Stimulated activated CD4-positive, alpha-beta T cell treated with anti-CD3 and anti-CD28 coated beads, Interleukin-2, amount 100 ng/mL, for 4 hours (primary cell): ENCODE results near the gene CLDN16.

Source experiments
- DNase-seq: peaks from one replicate; pipeline ENCODE4 v3.0.0-alpha.2; 2020; ENCODE audit warnings: low read depth

CLDN16 gene, protein sequence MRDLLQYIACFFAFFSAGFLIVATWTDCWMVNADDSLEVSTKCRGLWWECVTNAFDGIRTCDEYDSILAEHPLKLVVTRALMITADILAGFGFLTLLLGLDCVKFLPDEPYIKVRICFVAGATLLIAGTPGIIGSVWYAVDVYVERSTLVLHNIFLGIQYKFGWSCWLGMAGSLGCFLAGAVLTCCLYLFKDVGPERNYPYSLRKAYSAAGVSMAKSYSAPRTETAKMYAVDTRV

DNA sequence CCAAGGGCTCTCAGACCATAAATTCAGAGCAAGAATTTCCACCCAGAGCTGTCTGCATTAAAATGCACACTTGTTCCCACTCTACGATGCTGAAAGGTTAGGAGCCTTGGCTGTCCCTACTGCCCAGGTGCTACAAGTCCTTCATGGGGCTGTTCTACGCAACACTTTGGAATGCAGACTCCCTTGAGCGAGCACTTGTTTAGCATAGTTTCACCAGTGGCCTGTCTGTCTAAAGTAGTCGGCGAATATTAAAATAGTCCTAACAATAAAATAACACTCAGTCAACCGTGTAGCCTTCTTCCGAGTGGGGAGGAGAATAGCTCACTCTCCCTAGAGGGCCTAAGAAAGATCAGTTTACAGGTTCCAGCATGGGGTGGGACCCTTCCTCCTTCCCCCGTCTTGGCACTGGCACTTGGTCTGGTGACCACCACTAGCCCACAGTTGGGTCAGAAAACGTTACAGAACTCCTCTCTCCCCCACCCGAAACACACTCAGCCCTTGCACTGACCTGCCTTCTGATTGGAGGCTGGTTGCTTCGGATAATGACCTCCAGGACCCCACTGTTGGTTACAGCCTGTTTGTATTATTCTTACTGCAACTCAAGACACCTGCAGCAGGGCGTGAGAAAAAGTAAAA is at the start of gene CLDN16:
Gene CLDN16, plus strand, starts transcription at position 586 of the 636 bp plus-strand sequence. CDS start 167 bp downstream, outside the sequence.
- no peak for DNase-seq

DNA sequence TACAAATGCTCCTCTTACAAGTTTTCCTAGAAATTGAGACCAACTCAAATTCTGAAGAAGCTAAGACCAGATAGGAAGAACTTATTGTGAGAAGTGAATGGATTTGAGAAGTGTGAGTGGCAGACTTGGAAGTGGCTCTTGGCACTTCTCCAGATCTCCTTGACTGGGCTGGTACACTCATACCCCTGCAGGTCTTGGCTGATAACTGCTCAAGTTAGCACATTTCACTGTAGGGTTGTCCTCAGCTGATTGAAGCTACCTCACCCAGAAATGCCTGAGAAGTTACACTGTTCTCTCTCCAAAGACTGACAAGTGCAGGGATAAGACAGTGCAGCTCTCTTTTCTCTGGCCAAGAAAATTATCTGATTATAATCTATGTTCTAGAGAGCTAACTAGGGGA is 49.2 kb upstream of the CLDN16 start:
- DNase-seq = no peak

DNA sequence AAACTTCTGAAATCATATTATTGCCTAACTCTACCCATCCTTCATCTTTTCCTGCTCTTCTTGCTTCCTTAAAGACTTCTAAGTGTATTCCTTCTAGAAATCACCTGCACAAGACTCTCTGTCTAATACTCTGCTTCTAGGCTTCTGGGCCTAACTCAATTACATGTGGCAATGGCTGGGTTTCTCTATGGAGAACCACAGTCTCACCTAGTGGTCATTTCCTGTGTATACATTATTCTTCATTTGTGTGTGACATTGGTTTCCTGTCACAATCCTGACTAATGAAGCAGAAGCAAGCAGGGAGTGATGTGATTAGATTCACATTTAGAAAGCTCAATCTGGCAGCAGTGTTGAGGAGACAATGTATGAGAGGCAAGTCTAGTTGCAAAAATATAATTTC is 48.8 kb upstream of the CLDN16 start:
- DNase-seq = no peak

DNA sequence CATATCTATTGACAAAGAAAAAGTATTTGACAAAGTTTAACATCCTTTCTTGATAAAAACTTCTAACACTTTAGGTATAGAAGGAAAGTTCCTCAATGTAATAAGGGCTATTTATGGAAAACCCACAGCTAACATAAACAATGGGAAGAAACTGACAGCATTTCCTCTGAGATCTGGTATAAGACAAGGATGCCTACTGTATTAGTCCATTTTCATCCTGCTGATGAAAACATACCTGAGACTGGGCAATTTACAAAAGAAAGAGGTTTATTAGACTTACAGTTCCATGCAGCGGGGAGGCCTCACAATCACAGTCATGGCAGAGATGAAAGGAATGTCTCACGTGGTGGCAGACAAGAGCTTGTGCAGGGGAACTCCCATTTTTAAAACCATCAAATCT is 47.9 kb upstream of the CLDN16 start:
- DNase-seq = no peak

DNA sequence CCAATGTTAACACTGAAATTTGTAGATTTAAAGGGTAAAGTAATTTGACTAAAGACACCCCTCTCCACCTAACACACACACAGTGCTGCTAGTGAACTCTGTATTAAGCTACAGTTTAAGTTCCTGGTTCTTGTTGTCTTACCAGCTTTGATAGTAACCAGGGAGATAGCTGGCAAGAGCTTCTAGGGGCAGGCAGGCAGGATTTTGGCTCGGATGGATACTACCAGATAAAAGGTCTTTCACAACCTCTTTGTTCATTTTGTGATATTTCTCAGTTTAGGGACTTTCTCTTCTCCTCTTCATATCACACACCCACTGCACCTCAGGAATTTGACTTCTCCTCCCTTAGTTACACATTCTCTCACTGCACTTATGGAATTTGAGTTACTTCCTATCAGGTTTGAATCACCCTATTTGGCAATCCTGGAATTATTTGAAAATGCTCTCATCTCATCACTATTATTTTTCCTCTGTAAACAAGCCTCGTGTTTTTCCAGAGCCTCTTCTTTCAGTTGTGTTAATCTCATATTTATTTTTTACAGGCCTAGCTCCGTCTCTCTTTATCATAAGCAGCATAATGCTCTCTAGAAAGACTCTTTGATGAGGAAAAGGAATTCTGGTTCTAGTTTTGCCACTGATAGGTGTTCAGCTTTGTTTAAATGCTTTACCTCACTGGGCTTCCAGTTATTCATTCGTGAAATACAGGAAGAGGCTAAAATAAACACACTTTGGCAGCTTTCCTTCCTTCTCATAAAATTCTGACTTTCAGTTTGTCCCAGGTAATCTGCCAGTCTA is 42.7 kb upstream of the CLDN16 start:
- DNase-seq = no peak

DNA sequence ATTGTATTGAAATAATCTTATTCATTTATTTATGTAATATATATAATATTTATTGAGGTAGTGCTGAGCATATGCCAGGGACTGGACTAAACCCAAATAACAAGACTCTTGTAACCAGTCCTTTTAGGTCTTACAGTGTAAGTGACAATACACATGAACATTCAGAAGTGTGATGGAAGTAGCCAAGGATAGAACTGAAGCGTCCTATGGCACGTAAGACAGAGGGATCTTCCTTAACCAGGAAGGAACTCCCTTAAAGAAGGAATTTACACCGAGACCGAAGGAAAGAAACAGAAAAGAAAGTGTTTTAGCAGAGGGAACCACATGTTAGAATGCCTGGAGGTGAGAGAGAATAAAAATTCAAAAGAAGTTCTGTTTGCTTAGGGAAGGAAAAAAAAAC is 42.1 kb upstream of the CLDN16 start:
- no peak for DNase-seq

DNA sequence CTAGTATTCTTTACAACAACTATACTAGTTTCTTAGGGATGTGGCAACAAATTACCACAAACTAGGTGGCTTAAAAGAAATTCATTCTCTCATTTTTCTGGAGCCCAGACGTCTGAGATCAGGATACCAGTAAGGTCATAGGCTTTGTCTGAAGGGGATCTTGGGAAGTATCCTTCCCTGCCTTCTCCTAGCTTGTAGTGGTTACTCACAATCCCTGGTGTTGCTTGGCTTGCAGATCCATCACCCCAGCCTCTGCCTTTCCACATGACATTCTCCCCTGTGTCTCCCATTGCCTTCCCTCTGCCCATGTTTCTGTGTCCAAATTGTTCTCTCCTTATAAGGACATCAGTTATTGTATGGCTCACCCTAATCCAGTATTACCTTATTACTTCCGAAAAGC is 41.4 kb upstream of the CLDN16 start:
- no peak for DNase-seq

DNA sequence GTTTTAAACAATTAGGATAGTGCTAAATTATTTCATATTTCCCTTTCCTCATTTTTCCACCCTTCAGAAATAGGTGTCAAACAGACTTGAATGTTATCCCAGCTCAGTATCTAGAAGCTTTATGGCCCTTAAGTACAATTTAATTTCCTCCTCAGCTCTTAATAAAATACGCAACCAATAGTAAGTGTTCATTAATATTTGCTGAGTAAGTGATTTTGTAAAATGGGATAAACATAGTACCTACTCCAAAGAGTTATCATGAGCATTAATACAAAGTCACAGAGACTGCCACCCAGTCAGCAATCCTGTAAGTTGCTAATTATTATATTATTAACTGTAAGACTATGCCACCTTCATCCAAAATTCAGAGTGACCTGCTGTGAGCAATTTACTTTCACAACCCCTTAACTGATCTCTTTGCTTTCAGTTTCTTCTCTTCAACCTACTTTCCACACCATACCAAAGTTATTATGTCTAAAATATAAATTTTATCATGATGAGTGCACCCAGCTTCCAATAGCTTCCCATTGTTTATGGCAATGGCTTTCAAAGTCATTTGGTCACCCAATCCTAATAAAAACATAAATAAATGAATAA is 35.0 kb upstream of the CLDN16 start:
- DNase-seq = no peak

DNA sequence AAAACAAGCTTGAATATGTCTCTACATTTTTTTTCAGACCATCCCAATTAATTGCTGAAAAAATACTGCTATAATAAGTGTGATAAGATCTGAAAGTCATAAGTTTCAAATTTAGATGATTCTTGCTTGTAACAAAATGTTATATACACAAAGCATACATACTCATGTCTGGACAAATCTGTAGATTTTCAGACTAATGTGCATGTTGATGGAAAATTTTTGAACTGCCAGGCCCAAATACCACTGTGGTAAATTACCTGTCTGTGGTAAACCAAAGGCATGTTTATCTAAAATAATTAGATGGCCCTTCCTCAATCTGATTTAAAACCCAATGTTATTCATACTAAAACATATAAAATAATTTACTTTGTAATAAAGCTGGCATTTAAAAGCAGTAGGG is 31.7 kb upstream of the CLDN16 start:
- no peak for DNase-seq

DNA sequence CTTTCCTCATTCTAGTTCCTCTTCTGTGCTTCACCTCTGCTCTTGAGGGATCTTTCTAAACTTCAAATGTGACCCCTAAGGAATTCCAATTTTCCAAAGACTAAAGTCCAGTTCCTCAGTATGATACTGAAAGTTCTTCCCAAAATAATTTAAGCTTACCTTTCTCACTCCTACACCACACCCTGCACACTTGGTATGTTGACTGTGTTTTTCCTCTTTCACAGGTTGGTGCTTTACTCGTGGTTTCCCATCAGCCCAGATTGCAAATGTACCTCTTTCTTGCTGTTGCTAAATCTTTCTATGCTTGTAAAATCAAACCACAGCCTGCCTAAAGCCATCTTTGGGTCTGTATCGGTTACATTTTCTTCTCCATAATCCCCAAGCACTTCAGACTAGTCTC is 30.5 kb upstream of the CLDN16 start:
- no peak for DNase-seq

DNA sequence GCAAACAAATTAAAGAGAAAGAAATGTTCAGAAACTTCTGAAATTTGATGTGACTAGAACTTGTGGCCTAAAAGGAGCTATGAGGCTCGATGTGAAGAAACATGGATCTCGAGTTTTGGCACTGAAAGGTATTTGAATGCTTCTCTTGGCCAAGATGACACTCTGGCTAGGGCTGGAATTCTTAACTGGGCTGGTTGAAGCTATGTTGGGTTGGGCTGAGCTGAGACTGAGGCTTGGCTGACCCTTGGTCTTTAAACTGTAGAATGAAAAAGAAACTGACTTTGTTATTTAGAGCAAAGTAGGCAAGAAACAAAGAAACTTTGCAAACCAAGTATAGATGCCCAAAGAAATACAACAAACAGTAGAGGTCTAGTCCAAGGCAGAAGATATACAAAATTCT is 28.1 kb upstream of the CLDN16 start:
- DNase-seq = no peak

DNA sequence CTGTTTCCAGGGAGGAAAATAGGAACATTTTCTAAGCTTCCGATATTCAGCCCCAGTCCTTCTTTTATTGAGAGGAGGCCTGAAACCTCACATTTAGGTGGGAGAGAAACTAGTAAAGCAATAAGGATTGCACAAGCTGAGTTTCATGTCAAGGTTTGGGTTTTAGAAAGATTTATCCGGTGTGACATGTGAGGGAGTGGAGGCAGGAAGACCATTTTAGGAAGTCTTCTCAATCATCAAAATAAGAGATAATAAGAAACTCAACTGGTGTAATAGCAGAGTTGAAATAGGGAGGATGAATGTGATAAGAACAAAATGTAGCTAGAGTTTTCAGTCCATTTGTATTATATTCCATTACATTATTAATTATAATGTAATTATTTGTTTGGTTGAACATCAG is 27.7 kb upstream of the CLDN16 start:
- no peak for DNase-seq

DNA sequence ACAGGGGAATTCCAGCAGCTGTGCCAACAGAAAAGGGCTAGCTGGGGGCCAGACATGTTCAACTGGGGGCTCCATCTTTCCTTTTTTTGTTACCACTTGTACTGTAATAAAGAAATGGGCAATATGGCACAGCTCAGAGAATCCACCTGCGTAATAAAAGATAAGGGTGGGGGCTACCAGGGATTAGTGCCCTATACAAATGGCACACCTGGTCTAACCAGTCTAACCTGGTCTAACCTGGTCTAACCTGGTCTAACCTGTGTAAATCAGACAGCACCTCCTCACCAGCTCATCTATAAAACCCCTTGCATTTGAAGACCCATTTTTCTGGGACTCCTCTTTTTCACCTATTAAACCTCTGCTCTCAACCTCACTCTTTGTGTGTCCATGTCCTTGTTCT is 26.2 kb upstream of the CLDN16 start:
- DNase-seq = no peak

DNA sequence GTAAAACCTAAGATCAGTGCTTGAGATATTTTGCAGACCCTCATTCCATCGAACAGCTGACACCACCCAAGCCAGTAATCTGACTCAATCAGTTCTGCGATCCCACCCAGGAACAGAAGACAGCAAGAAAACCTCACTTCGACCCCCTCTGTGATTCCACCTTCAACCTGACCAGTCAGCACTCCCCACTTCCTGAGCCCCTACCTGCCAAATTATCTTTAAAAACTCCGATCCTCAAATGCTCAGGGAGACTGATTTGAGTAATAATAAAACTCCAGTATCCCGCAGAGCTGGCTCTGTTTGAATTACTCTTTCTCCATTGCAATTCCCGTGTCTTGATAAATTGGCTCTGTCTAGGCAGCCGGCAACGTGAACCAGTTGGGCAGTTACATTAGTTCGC is 25.7 kb upstream of the CLDN16 start:
- DNase-seq = no peak

DNA sequence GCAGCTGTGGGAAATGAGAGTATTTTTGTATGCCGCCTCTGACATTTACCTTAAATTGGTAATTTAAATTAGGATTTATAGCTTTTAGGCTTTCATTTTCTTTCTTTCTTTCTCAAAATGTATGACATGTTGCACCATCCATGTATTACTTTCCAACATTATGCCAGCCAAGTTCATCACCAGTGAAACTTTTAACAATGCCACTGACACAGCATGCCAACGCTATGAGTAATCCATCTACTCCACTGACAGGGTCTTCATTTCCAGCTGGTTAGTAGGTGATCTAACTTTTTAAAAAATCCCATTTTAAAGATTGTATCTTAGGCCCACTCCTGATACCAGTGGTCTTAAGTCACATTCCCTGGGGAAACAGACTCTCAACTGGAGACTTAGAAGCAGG is 21.8 kb upstream of the CLDN16 start:
- no peak for DNase-seq

DNA sequence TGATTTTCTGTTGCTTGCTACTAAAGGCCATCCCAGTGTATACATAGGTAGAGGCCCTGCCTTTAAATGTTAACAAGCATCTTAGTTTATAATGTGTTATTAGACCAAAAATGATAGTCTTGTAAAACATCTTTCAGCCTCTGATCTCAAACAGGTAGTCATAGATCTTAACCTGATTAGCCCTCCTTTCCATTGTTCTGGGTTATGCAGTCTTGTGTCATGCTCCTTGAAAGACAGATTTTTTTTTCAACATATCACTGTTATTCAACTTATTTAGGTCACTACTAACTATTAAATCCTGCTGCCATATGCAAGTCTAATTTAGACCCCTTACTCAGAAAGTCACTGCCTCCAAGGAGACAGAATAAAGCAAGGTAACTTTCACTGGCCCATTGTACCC is 19.1 kb upstream of the CLDN16 start:
- DNase-seq = no peak

DNA sequence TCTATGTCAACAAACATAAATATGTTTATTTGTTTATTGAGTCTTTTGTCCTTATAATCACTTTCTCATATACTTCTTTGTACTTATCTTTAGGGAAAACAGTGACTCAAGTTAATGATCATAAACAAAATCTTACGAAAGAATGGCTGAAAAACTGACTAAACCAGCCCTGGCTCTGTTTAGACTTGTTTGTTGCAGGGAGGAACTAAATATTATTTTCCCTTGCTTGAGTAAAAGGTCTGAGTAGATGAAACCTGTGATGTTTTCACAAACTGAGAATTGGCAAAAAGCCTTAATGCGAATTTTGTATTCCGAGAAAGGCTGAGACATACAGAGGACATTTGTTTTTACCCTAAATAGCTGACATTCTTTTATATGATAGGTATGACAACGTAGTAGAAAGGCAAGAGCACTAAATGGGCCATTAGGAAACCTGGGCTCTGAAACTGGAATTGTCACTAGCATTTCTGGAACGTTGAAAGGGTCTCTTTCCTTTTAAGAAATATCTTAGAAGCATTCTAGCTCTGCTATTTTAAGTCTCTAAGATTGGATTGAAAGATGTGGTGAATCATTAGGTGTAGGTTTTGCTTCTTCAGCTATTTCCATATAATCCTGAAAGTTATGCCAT is 18.2 kb upstream of the CLDN16 start:
- DNase-seq = no peak

DNA sequence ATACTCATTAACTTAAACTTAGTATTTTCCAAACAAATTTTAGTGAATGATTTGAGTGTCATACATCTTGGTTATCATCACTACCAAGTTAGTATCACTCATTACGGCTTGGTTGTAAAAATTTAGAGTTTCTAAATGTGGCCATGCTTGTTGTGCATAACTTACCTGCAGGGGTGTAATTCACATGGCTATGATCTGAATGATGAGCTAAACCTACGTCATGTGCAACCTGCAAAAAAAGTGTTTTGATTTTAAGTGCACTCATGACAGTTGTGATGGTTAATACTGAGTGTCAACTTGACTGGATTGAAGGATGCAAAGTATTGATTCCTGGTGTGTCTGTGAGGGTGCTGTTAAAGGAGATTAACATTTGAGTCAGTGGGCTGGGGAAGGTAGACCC is 17.6 kb upstream of the CLDN16 start:
- DNase-seq = no peak

DNA sequence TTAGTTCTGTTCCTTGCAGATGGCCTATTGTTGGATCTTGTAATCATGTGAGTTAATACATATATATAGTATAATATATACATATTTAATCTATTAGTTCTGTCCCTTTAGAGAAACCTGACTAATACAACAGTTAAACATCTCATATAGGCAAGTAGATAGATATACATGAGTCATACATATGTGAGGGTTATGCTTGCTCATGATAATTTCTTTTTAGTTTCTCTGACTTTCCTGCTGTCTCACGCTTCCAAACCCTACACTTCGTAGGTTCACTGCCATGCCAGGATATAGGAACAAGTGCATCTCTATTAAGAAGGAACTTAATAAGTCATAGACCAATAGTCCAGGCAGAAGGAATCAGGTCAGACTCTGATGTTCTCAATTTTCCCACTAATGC is 16.8 kb upstream of the CLDN16 start:
- no peak for DNase-seq

DNA sequence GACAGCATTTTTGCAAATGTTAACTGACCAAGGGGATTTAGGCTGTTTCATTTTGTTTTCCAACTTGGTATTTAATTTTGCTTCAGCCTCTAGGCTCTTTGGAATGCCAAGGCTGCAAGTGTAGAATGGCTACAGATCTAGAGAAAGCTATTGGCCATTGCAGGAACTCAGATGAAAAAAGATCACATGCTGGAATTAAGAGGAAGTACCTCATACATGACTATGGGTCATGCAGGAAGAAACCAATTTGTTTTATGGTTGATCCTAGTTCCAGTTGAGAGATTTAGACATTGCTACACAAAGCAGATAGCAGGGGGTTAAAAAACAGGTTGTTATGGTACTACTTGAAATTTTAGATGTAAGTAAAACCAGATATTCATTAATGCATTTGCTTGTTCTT is 12.7 kb upstream of the CLDN16 start:
- no peak for DNase-seq

DNA sequence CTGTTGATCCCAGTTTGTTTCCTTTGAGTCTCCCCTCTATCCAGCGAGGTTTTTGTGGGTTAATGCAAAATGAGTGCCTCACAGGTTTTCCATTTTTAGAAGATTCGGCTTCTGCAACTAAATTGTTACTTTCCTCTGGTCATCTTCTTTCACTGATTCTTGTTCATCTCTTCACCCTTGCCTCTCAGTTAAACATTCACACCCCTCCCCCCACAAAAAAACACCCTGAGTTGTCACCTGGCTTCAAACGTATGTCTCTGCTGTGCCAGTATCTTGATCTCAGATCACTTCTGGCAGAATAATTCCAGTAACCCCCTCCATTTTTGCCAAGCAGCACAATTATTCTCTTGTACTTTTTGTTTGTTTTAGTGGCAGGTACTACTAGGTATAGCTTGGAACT is 12.3 kb upstream of the CLDN16 start:
- no peak for DNase-seq

DNA sequence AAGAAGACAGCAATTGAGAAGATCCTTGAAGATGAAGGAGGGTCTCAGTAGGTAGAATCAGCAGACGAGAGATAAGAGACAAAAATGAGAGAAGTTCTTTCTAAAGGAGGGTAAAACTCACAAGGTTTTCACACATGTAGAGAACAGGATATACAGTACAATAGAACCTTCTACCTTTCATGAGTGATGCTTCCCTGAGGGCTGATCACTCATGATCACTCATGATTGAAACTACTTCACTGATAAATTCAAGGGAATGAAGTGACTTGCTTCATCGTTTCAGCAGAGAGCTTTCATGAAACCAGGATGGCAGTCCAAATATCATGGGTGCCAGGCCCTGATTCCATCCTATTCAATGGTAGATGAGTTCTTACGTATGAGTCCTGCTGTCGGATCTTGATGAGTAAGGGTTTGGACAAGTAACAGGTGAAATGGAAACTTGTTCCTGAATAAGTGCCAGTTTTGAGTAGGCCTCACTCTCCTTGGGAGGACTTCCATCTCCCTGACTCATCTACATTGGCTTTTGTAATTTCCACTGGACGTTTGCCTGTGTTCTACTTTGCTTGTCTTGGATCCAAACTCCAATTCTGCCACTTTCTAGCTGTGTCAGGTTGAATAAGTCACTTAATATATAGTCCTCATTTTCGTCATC is 9.6 kb upstream of the CLDN16 start:
- DNase-seq = no peak
